HL-60 (cell line): Measurements from ENCODE around the gene TULP4.

Experiments
- GABPA ChIP-seq: IDR thresholded peaks from 2 replicates; pipeline ENCODE4 v1.6.1; 2012; ENCODE audit warnings: low read depth
- POLR2AphosphoS5 ChIP-seq: IDR thresholded peaks from 2 replicates; pipeline ENCODE4 v1.6.1; 2012; ENCODE audit warnings: low read depth
- SPI1 ChIP-seq: IDR thresholded peaks from 2 replicates; pipeline ENCODE4 v1.6.1; 2012; ENCODE audit warnings: low read depth, mild to moderate bottlenecking, borderline replicate concordance
- TF ChIP-seq, protein P1 (sequence below): IDR thresholded peaks from one replicate; pipeline ENCODE4 v1.5.1; 2011; ENCODE audit warnings: low read length, control low read depth, inconsistent platforms; ENCODE audit not compliant: insufficient read depth
- TF ChIP-seq, protein P2 (sequence below): IDR thresholded peaks from 2 replicates; pipeline ENCODE4 v1.6.1; 2012; ENCODE audit warnings: low read depth; ENCODE audit not compliant: insufficient replicate concordance

DNA sequence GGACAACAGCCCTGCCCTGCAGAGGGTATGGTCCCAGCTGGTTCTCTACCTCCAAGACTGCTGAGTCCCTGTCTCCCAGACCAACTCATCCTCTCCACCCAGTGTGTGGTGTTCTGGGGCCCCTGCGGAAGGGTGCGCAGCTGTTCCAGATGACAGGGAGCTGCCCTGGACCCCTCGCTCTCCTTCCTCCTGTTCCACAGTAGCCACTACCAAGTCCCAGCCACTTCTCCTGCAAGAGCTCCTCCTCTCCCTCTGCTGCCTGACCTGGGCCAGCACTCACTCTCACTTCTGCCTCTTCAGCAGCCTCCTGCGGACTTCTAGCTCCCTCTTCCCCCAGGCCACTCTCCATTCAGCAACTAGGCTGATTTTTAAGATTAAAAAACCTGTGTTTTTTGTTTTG lies 207.5 kb downstream of the TULP4 start:
- TF ChIP-seq, protein P1, sequence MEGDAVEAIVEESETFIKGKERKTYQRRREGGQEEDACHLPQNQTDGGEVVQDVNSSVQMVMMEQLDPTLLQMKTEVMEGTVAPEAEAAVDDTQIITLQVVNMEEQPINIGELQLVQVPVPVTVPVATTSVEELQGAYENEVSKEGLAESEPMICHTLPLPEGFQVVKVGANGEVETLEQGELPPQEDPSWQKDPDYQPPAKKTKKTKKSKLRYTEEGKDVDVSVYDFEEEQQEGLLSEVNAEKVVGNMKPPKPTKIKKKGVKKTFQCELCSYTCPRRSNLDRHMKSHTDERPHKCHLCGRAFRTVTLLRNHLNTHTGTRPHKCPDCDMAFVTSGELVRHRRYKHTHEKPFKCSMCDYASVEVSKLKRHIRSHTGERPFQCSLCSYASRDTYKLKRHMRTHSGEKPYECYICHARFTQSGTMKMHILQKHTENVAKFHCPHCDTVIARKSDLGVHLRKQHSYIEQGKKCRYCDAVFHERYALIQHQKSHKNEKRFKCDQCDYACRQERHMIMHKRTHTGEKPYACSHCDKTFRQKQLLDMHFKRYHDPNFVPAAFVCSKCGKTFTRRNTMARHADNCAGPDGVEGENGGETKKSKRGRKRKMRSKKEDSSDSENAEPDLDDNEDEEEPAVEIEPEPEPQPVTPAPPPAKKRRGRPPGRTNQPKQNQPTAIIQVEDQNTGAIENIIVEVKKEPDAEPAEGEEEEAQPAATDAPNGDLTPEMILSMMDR: no peak
- no peak for TF ChIP-seq POLR2AphosphoS5
- TF ChIP-seq, protein P2, sequence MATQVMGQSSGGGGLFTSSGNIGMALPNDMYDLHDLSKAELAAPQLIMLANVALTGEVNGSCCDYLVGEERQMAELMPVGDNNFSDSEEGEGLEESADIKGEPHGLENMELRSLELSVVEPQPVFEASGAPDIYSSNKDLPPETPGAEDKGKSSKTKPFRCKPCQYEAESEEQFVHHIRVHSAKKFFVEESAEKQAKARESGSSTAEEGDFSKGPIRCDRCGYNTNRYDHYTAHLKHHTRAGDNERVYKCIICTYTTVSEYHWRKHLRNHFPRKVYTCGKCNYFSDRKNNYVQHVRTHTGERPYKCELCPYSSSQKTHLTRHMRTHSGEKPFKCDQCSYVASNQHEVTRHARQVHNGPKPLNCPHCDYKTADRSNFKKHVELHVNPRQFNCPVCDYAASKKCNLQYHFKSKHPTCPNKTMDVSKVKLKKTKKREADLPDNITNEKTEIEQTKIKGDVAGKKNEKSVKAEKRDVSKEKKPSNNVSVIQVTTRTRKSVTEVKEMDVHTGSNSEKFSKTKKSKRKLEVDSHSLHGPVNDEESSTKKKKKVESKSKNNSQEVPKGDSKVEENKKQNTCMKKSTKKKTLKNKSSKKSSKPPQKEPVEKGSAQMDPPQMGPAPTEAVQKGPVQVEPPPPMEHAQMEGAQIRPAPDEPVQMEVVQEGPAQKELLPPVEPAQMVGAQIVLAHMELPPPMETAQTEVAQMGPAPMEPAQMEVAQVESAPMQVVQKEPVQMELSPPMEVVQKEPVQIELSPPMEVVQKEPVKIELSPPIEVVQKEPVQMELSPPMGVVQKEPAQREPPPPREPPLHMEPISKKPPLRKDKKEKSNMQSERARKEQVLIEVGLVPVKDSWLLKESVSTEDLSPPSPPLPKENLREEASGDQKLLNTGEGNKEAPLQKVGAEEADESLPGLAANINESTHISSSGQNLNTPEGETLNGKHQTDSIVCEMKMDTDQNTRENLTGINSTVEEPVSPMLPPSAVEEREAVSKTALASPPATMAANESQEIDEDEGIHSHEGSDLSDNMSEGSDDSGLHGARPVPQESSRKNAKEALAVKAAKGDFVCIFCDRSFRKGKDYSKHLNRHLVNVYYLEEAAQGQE: no peak
- no peak for TF ChIP-seq GABPA
- TF ChIP-seq SPI1: no peak
